ENCODE data around the gene DGCR8. TPM values are rescaled to one million over a fixed set of nuclear protein-coding genes. Genes with fewer than 3 reads are reported as not detected.

Gene DGCR8
- total and polyA plus RNA-seq, 2 experiments from 2014 or later: 15.1 to 23.8 TPM

DNA sequence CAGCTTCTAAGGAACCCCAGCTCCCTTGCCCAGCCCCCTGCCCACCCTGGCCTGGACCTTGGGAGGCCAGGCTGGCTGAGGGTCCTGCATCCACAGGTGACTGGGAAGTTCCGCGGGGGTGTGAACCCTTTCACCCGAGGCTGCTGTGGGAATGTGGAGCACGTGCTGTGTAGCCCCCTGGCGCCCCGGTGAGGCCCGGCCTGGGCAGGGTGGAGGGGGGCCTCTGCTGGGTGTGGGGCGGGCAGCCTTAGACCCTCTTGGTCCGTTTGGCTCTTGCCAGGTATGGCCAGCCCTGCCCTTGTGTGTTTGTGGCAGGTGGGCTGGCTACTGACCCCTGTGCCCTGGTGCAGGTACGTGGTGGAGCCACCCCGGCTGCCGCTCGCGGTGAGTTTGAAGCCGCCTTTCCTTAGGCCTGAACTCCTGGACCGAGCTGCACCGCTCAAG lies 60.5 kb downstream of the DGCR8 start:
- H3K27me3 ChIP-seq: no peaks in the 10 kb centered on the region
- H3K4me1 ChIP-seq (ENCODE audit: low read depth): peaks cover 28% of the 10 kb centered on the region
- no peaks in the 10 kb centered on the region for H3K9me3 ChIP-seq (ENCODE audit: low read depth)
- TF ChIP-seq, protein P1, sequence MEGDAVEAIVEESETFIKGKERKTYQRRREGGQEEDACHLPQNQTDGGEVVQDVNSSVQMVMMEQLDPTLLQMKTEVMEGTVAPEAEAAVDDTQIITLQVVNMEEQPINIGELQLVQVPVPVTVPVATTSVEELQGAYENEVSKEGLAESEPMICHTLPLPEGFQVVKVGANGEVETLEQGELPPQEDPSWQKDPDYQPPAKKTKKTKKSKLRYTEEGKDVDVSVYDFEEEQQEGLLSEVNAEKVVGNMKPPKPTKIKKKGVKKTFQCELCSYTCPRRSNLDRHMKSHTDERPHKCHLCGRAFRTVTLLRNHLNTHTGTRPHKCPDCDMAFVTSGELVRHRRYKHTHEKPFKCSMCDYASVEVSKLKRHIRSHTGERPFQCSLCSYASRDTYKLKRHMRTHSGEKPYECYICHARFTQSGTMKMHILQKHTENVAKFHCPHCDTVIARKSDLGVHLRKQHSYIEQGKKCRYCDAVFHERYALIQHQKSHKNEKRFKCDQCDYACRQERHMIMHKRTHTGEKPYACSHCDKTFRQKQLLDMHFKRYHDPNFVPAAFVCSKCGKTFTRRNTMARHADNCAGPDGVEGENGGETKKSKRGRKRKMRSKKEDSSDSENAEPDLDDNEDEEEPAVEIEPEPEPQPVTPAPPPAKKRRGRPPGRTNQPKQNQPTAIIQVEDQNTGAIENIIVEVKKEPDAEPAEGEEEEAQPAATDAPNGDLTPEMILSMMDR (IDR thresholded peaks at IDR 0.05; ENCODE audit: low read depth, low read length): no peak
- H3K4me3 ChIP-seq: no peak overlapping the region
- DNase-seq (ENCODE audit: low read depth in 1 of 2, low spot score in 1 of 2): no peak
- H3K36me3 ChIP-seq: no peaks in the 10 kb centered on the region
- H3K27ac ChIP-seq: no peak overlapping the region

- Histone ChIP-seq H3K36me3 (no peaks in the 10 kb centered on the region), H3K9me3 (ENCODE audit: low read depth) (no peaks in the 10 kb centered on the region), H3K4me1 (ENCODE audit: low read depth) (peaks cover 23% of the 10 kb centered on the region), H3K4me3 (no peak overlapping the region), H3K27ac (no peak overlapping the region), H3K27me3 (no peaks in the 10 kb centered on the region)
- DNase-seq (ENCODE audit: low read depth in 1 of 2, low spot score in 1 of 2): peak in 1 of 2 donors; percentile 49
- TF ChIP-seq, protein P1 (IDR thresholded peaks at IDR 0.05; ENCODE audit: low read depth, low read length): no peak
Observed at GRCh38 chr22:20141186-20142077, 61.4 kb downstream of the DGCR8 start.

DNA sequence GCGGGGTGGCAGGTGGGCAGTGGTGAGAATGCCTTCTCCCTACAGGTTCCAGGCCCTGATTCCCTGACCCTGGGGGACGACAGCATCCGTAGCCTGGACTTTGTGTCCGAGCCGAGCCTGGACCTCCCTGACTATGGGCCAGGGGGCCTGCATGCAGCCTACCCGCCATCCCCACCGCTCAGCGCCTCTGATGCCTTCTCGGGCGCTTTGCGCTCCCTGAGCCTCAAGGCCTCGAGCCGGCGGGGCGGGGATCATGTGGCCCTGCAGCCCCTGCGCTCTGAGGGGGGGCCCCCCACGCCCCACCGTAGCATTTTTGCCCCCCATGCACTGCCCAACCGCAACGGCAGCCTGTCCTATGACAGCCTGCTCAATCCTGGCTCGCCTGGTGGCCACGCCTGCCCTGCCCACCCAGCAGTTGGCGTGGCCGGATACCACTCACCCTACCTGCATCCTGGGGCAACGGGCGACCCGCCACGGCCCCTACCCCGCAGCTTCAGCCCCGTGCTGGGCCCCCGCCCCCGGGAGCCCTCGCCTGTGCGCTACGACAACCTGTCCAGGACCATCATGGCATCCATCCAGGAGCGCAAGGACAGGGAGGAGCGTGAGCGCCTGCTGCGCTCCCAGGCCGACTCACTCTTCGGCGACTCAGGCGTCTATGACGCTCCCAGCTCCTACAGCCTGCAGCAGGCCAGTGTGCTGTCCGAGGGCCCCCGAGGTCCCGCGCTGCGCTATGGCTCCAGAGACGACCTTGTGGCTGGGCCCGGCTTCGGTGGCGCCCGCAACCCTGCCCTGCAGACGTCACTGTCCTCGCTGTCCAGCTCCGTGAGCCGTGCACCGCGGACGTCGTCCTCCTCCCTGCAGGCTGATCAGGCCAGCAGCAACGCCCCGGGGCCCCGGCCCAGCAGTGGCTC lies 62.9 kb downstream of the DGCR8 start:
- Histone ChIP-seq H3K4me3 (no peak overlapping the region), H3K9me3 (ENCODE audit: low read depth) (no peaks in the 10 kb centered on the region), H3K36me3 (no peaks in the 10 kb centered on the region), H3K27me3 (no peaks in the 10 kb centered on the region), H3K4me1 (ENCODE audit: low read depth) (peaks cover 9% of the 10 kb centered on the region), H3K27ac (no peak overlapping the region)
- TF ChIP-seq, protein P1 (IDR thresholded peaks at IDR 0.05; ENCODE audit: low read depth, low read length): no peak
- no peak for DNase-seq (ENCODE audit: low read depth in 1 of 2, low spot score in 1 of 2)

GRCh38 chr22:20143883-20144665 lies 64.0 kb downstream of the DGCR8 start:
- no peak for DNase-seq (ENCODE audit: low read depth in 1 of 2, low spot score in 1 of 2)
- Histone ChIP-seq H3K4me3 (no peak overlapping the region), H3K4me1 (ENCODE audit: low read depth) (no peaks in the 10 kb centered on the region), H3K27me3 (no peaks in the 10 kb centered on the region), H3K36me3 (no peaks in the 10 kb centered on the region), H3K27ac (no peak overlapping the region), H3K9me3 (ENCODE audit: low read depth) (no peaks in the 10 kb centered on the region)
- TF ChIP-seq, protein P1 (IDR thresholded peaks at IDR 0.05; ENCODE audit: low read depth, low read length): no peak

All from cardiac muscle cell (in vitro differentiated cells and primary cell).